Fibroblast of pulmonary artery (primary cell): ENCODE measurements around the gene PAFAH2.

Source experiments
- DNase-seq: peaks from one replicate; pipeline ENCODE4 v3.0.0-alpha.2; 2010; ENCODE audit warnings: low read depth
- H3K4me3 ChIP-seq: replicated peaks from 2 replicates; pipeline ENCODE4 v1.5.1; 2011; ENCODE audit warnings: low read depth, mild to moderate bottlenecking, control low read depth, low read length, moderate library complexity
- CTCF ChIP-seq: IDR thresholded peaks from 2 replicates; pipeline ENCODE4 v1.5.1; 2011; ENCODE audit warnings: mild to moderate bottlenecking, control low read depth, low read length, inconsistent platforms; ENCODE audit errors: missing control alignments

The PAFAH2 gene

GRCh38 chr1:26035959-26036755 lies 38.3 kb upstream of the PAFAH2 start:
- peak; percentile 72 for DNase-seq
- H3K4me3 ChIP-seq = peak overlapping the region; percentile 81
- TF ChIP-seq CTCF = peak; percentile 89

GRCh38 chr1:26035203-26035958 lies 37.5 kb upstream of the PAFAH2 start:
- DNase-seq = peak; percentile 89
- TF ChIP-seq CTCF = no peak
- H3K4me3 ChIP-seq = peak overlapping the region; percentile 81

GRCh38 chr1:26034504-26035202 lies 36.8 kb upstream of the PAFAH2 start:
- H3K4me3 ChIP-seq = peak overlapping the region; percentile 81
- no peak for DNase-seq
- no peak for TF ChIP-seq CTCF

GRCh38 chr1:26032656-26033357 lies 34.9 kb upstream of the PAFAH2 start:
- H3K4me3 ChIP-seq = no peak overlapping the region
- TF ChIP-seq CTCF = no peak
- DNase-seq = no peak

- no peak for DNase-seq
- H3K4me3 ChIP-seq = no peak overlapping the region
- TF ChIP-seq CTCF = no peak
Measured at GRCh38 chr1:26031611-26032220, 33.9 kb upstream of the PAFAH2 start.

GRCh38 chr1:26031196-26031595 lies 33.3 kb upstream of the PAFAH2 start:
- H3K4me3 ChIP-seq = no peak overlapping the region
- no peak for TF ChIP-seq CTCF

More at GRCh38 chr1:26031196-26031595, 33.3 kb upstream of the PAFAH2 start:
- DNase-seq = no peak
